HG03442 (cell line): ENCODE results near the gene OR10D3.
"Not testable (repeated sequence)": the region's sequence is repeated elsewhere in the genome, so short reads cannot be mapped to it uniquely, and the experiment has no call there.

Experiments used
- ATAC-seq: cut with Tn5 transposase; IDR thresholded peaks from one replicate; pipeline ENCODE4 v1.9.1; 2021; ENCODE audit warnings: mild to moderate bottlenecking, moderate library complexity; ENCODE audit not compliant: unreplicated experiment

The OR10D3 gene

GRCh38 chr11:124194293-124195188 is 11.4 kb downstream of the OR10D3 start:
- ATAC-seq, result no peak

- peak; percentile 89 for ATAC-seq
These were observed 12.1 kb downstream of the OR10D3 start for GRCh38 chr11:124195189-124195734.

- ATAC-seq, result no peak
These were observed 14.9 kb downstream of the OR10D3 start for GRCh38 chr11:124197999-124198398.

GRCh38 chr11:124198897-124199296 is 15.8 kb downstream of the OR10D3 start:
- ATAC-seq, result no peak

GRCh38 chr11:124199702-124200101 is 16.6 kb downstream of the OR10D3 start:
- no peak for ATAC-seq

- no peak for ATAC-seq
These were observed 17.5 kb downstream of the OR10D3 start for GRCh38 chr11:124200671-124201070.

GRCh38 chr11:124202951-124203350 is 19.8 kb downstream of the OR10D3 start:
- no peak for ATAC-seq

GRCh38 chr11:124204008-124204407 is 20.9 kb downstream of the OR10D3 start:
- no peak for ATAC-seq

GRCh38 chr11:124207102-124207792 is 24.1 kb downstream of the OR10D3 start:
- no peak for ATAC-seq

- no peak for ATAC-seq
These were observed 26.7 kb downstream of the OR10D3 start for GRCh38 chr11:124209824-124210357.

GRCh38 chr11:124210421-124210820 is 27.3 kb downstream of the OR10D3 start:
- no peak for ATAC-seq

GRCh38 chr11:124211321-124211720 is 28.2 kb downstream of the OR10D3 start:
- ATAC-seq, result no peak

GRCh38 chr11:124214027-124214426 is 30.9 kb downstream of the OR10D3 start:
- no peak for ATAC-seq

GRCh38 chr11:124219126-124219525 is 36.0 kb downstream of the OR10D3 start:
- no peak for ATAC-seq

GRCh38 chr11:124222407-124222806 is 39.3 kb downstream of the OR10D3 start:
- ATAC-seq, result no peak

- not testable (repeated sequence) for ATAC-seq
These were observed 41.7 kb downstream of the OR10D3 start for GRCh38 chr11:124224618-124225423.

GRCh38 chr11:124225471-124225870 is 42.3 kb downstream of the OR10D3 start:
- no peak for ATAC-seq

- ATAC-seq, result no peak
These were observed 50.2 kb downstream of the OR10D3 start for GRCh38 chr11:124233376-124233775.
